Endothelial cell of umbilical vein (primary cell): Measurements from ENCODE around the gene RFNG. TPM values are rescaled to one million over a fixed set of nuclear protein-coding genes. Genes with fewer than 3 reads are reported as not detected.
A peak's percentile ranks its signal among the peaks of the same experiment; 100 is the strongest.

ENCODE experiments used
- BruUV-seq: library from RNA; stranded (reverse); fragments of 400-500 nt; replicated peaks from 2 replicates; lab custom pipeline; 2021; lab: Mats Ljungman, UMichigan
- CTCF ChIA-PET: fragments of 300-600, 350-600 bp; sonication (Branson Sonifier 250); formaldehyde crosslinking; loops from one replicate; lab custom pipeline; 2021; ENCODE audit warnings: antibody characterized with exemption, inconsistent platforms; lab: Charles Lee
- POLR2A ChIA-PET: fragments of 300-600, 350-600 bp; sonication (Branson Sonifier 250); formaldehyde crosslinking; loops from one replicate; lab custom pipeline; 2021; ENCODE audit warnings: antibody characterized with exemption, inconsistent platforms; lab: Charles Lee
- DNase-seq: peaks from one replicate; pipeline ENCODE4 v3.0.0-alpha.2; 2011; ENCODE audit warnings: low read depth, low spot score
- FAIRE-seq: peaks from 2 replicates; lab custom pipeline; 2011; peaks lifted over from hg19 to GRCh38; lab: Jason Lieb, UNC
- H2AFZ ChIP-seq: 2 replicates; pipeline ENCODE4 v1.6.0; 2012; ENCODE audit warnings: low read depth, low read length, control low read depth, inconsistent platforms
- H3K27ac ChIP-seq: 2 replicates; pipeline ENCODE4 v1.5.1; 2011; ENCODE audit warnings: low read depth, mild to moderate bottlenecking, control low read depth, low read length, moderate library complexity; ENCODE audit not compliant: insufficient read depth
- H3K27me3 ChIP-seq, 2 experiments: 2 replicates each; pipeline versions ENCODE4 v1.6.0 to v1.6.1; 2011; ENCODE audit warnings: low read length in 2 of 2, mixed read lengths in 1 of 2; ENCODE audit not compliant: control insufficient read depth in 2 of 2, insufficient read depth in 2 of 2
- H3K36me3 ChIP-seq, 2 experiments: 2 replicates in 1 of 2; 3 replicates in 1 of 2; pipeline ENCODE4 v1.5.1; 2011; ENCODE audit warnings: low read length in 2 of 2, mild to moderate bottlenecking in 1 of 2, moderate library complexity in 1 of 2; ENCODE audit not compliant: control insufficient read depth in 2 of 2, insufficient read depth in 2 of 2; ENCODE audit errors: extremely low read depth in 1 of 2
- H3K4me1 ChIP-seq: 3 replicates; pipeline ENCODE4 v1.5.1; 2011; ENCODE audit warnings: mild to moderate bottlenecking, low read length; ENCODE audit not compliant: control insufficient read depth, insufficient read depth; ENCODE audit errors: extremely low read depth
- H3K4me2 ChIP-seq: 2 replicates; pipeline ENCODE4 v1.6.1; 2011; ENCODE audit warnings: low read length, control low read depth, mixed read lengths; ENCODE audit not compliant: insufficient read depth
- H3K4me3 ChIP-seq, 3 experiments: fragments of 200-600 bp in 1 of 3; sonication (generic), shearing (Covaris generic) in 1 of 3; replicated peaks in 1 of 3; 2 replicates each; pipeline ENCODE4 v1.5.1; 2011 to 2016; ENCODE audit warnings: control low read depth in 3 of 3, low read length in 3 of 3, mild to moderate bottlenecking in 2 of 3, inconsistent platforms in 1 of 3, low read depth in 1 of 3, moderate library complexity in 1 of 3; ENCODE audit not compliant: insufficient read depth in 1 of 3
- H3K79me2 ChIP-seq: 2 replicates; pipeline ENCODE4 v1.6.0; 2012; ENCODE audit warnings: low read length, inconsistent platforms; ENCODE audit not compliant: control insufficient read depth, insufficient read depth
- H3K9ac ChIP-seq: replicated peaks from 2 replicates; pipeline ENCODE3; 2011; ENCODE audit warnings: low read length, control low read depth; ENCODE audit not compliant: insufficient read depth; ENCODE audit errors: extremely low read depth
- H3K9me1 ChIP-seq: replicated peaks from 3 replicates; pipeline ENCODE4 v1.6.0; 2011; ENCODE audit warnings: mild to moderate bottlenecking, low read length; ENCODE audit not compliant: control insufficient read depth, insufficient read depth; ENCODE audit errors: extremely low read depth
- H3K9me3 ChIP-seq: replicated peaks from 2 replicates; pipeline ENCODE4 v1.5.1; 2012; ENCODE audit warnings: low read length, inconsistent platforms; ENCODE audit not compliant: control insufficient read depth, insufficient read depth
- H4K20me1 ChIP-seq: replicated peaks from 2 replicates; pipeline ENCODE3; 2011; ENCODE audit warnings: mild to moderate bottlenecking, low read length; ENCODE audit not compliant: control insufficient read depth, insufficient read depth; ENCODE audit errors: extremely low read depth
- CTCF ChIP-seq, 2 donors: IDR thresholded peaks; 1 replicate in 1 of 2; 2 replicates in 1 of 2; pipeline ENCODE4 v1.5.1; 2011; ENCODE audit warnings: low read length in 2 of 2, mild to moderate bottlenecking in 2 of 2, moderate library complexity in 2 of 2, control low read depth in 1 of 2, inconsistent platforms in 1 of 2, low read depth in 1 of 2; ENCODE audit not compliant: insufficient read depth in 1 of 2; ENCODE audit errors: extremely low read depth in 1 of 2
- EZH2 ChIP-seq: IDR thresholded peaks from 2 replicates; pipeline ENCODE4 v1.6.1; 2012; ENCODE audit warnings: borderline replicate concordance, low read depth, mild to moderate bottlenecking, moderate library complexity, low read length, inconsistent platforms; ENCODE audit not compliant: severe bottlenecking
- FOS ChIP-seq: IDR thresholded peaks from 2 replicates; pipeline ENCODE4 v1.6.1; 2011; ENCODE audit warnings: mild to moderate bottlenecking, low read length, moderate library complexity, borderline replicate concordance; ENCODE audit not compliant: insufficient read depth
- JUN ChIP-seq: IDR thresholded peaks from 2 replicates; pipeline ENCODE4 v1.6.1; 2011; ENCODE audit warnings: borderline replicate concordance, low read depth; ENCODE audit not compliant: insufficient read length, insufficient read depth
- MAX ChIP-seq: IDR thresholded peaks from 2 replicates; pipeline ENCODE4 v1.6.1; 2011; ENCODE audit not compliant: insufficient read depth, insufficient read length
- POLR2A ChIP-seq: IDR thresholded peaks from 2 replicates; pipeline ENCODE4 v1.6.1; 2012; ENCODE audit warnings: low read depth, mild to moderate bottlenecking, control low read depth, low read length
- dilution Hi-C: fragments of 300-500 bp; cut with MboI; formaldehyde crosslinking; loops from one replicate; pipeline ENCODE4 v1.15.0; 2019; ENCODE audit warnings: low sequenced_read_pairs; ENCODE audit not compliant: extremely low pct_ligation_motif_present
- intact Hi-C: fragments of 100-400 bp; cut with micrococcal nuclease; formaldehyde crosslinking; loops from one replicate; pipeline ENCODE4 v1.10.0; 2022
- polyA plus RNA-seq, 4 experiments: library from polyadenylated mRNA; depleted of rRNA in 3 of 4; stranded (reverse) in 3 of 4; unstranded in 1 of 4; fragments of >200 nt; gene quantifications; 2 replicates each; pipeline versions ENCODE4 v1.2.1 to v1.2.3, GENCODE V29; 2011 to 2012; ENCODE audit warnings: missing spikeins in 1 of 4
- total RNA-seq: library from RNA; stranded (reverse); gene quantifications from 2 replicates; pipeline ENCODE4 v1.2.3, GENCODE V29; 2021

Gene RFNG
- total and polyA plus RNA-seq, 2 donors (not counting 3 experiments of a cell fraction or from before 2014, with no cell fraction given): 33.7 to 40.0 TPM

DNA sequence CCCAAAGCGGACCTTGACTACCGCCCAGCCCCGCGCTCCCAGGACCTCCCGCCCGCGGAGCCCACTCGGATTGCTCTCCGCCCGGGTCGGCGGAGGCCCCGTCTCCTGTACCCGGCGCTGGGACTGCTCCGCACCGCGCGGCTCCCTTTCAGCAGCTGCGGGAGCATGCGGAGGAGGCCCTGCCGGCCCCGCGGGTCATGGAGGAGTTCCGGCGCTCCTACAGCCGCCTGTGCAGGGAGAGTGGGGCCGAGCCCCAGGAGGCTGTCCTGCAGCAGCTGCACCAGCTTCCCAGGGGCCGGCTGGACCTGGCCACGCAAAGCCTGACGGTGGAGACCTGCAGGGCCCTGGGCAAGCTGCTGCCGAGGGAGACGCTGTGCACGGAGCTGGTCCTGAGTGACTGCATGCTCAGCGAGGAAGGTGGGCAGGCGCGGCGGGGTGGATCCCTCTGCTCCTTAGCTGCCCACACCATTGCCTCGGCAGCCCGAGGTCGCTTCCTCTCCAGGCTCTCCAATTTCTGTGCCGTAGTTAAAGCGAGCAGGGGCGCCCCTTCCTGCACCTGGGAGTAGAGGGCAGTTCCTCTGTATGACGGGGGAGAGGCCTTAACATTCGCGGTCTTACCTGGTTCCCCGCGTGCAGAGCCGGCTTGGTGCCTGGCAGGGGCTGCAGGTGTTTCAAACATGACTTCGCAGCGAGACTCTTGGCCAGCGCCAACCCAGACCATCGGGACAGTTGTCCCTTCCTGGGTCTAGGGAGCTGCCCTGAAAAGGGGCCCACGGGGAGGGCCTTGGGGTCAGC, 28.0 kb downstream of the RFNG start:
- Histone ChIP-seq H2AFZ (peak overlapping the region; percentile 58), H3K9me1 (no peaks in the 10 kb centered on the region), H3K4me1 (peaks cover 12% of the 10 kb centered on the region), H3K27ac (no peak overlapping the region), H3K79me2 (peaks cover 5% of the 10 kb centered on the region), H3K9me3 (no peaks in the 10 kb centered on the region), H3K36me3 (no peaks in the 10 kb centered on the region), H3K4me3 (peak overlapping the region; percentile 41 to 68 (median 43)), H3K9ac (peak overlapping the region; percentile 36), H4K20me1 (no peaks in the 10 kb centered on the region), H3K27me3 (no peaks in the 10 kb centered on the region), H3K4me2 (peak overlapping the region; percentile 52)
- BruUV-seq: TSS peak; percentile 59
- ChIA-PET CTCF (interaction anchor here (1.1 to 9.1 kb wide), 7 partner anchors 7 to 154 kb away, joined by 3 to 345 read pairs (median 14); partner anchors contain the start of genes ARHGDIA, DCXR, NOTUM and RAC3), POLR2A (interaction anchor here (0.5 to 0.7 kb wide), 2 partner anchors 21 to 206 kb away, joined by 7 read pairs; no protein-coding TSS in a partner anchor)
- dilution Hi-C loops: no loop called here
- TF ChIP-seq JUN (no peak), CTCF (IDR thresholded peaks at IDR 0.05; ENCODE audit: extremely low read depth in 1 of 2, insufficient read depth in 1 of 2, low read depth in 1 of 2, low read length in 2 of 2) (no peak), FOS (no peak), POLR2A (no peak), EZH2 (no peak), MAX (no peak)
- intact Hi-C loops: loop anchor here (1.0 to 10.0 kb wide), 6 partner anchors 14 to 191 kb away; partner anchors contain the start of genes ASPSCR1, CCDC57, DCXR and FASN
- FAIRE-seq (no peak), DNase-seq (no peak)
